Endothelial cell of umbilical vein (primary cell): ENCODE measurements around the gene RGS7. TPM values are rescaled to one million over a fixed set of nuclear protein-coding genes. Genes with fewer than 3 reads are reported as not detected.
"Not testable (repeated sequence)": the region's sequence is repeated elsewhere in the genome, so short reads cannot be mapped to it uniquely, and the experiment has no call there.

Experiments
- BruUV-seq: library from RNA; stranded (reverse); fragments of 400-500 nt; replicated peaks from 2 replicates; lab custom pipeline; 2021; lab: Mats Ljungman, UMichigan
- CTCF ChIA-PET: fragments of 300-600, 350-600 bp; sonication (Branson Sonifier 250); formaldehyde crosslinking; loops from one replicate; lab custom pipeline; 2021; ENCODE audit warnings: antibody characterized with exemption, inconsistent platforms; lab: Charles Lee
- POLR2A ChIA-PET: fragments of 300-600, 350-600 bp; sonication (Branson Sonifier 250); formaldehyde crosslinking; loops from one replicate; lab custom pipeline; 2021; ENCODE audit warnings: antibody characterized with exemption, inconsistent platforms; lab: Charles Lee
- DNase-seq: peaks from one replicate; pipeline ENCODE4 v3.0.0-alpha.2; 2011; ENCODE audit warnings: low read depth, low spot score
- FAIRE-seq: peaks from 2 replicates; lab custom pipeline; 2011; peaks lifted over from hg19 to GRCh38; lab: Jason Lieb, UNC
- H2AFZ ChIP-seq: 2 replicates; pipeline ENCODE4 v1.6.0; 2012; ENCODE audit warnings: low read depth, low read length, control low read depth, inconsistent platforms
- H3K27ac ChIP-seq: 2 replicates; pipeline ENCODE4 v1.5.1; 2011; ENCODE audit warnings: low read depth, mild to moderate bottlenecking, control low read depth, low read length, moderate library complexity; ENCODE audit not compliant: insufficient read depth
- H3K27me3 ChIP-seq, 2 experiments: 2 replicates each; pipeline versions ENCODE4 v1.6.0 to v1.6.1; 2011; ENCODE audit warnings: low read length in 2 of 2, mixed read lengths in 1 of 2; ENCODE audit not compliant: control insufficient read depth in 2 of 2, insufficient read depth in 2 of 2
- H3K36me3 ChIP-seq, 2 experiments: 2 replicates in 1 of 2; 3 replicates in 1 of 2; pipeline ENCODE4 v1.5.1; 2011; ENCODE audit warnings: low read length in 2 of 2, mild to moderate bottlenecking in 1 of 2, moderate library complexity in 1 of 2; ENCODE audit not compliant: control insufficient read depth in 2 of 2, insufficient read depth in 2 of 2; ENCODE audit errors: extremely low read depth in 1 of 2
- H3K4me1 ChIP-seq: 3 replicates; pipeline ENCODE4 v1.5.1; 2011; ENCODE audit warnings: mild to moderate bottlenecking, low read length; ENCODE audit not compliant: control insufficient read depth, insufficient read depth; ENCODE audit errors: extremely low read depth
- H3K4me2 ChIP-seq: 2 replicates; pipeline ENCODE4 v1.6.1; 2011; ENCODE audit warnings: low read length, control low read depth, mixed read lengths; ENCODE audit not compliant: insufficient read depth
- H3K4me3 ChIP-seq, 3 experiments: fragments of 200-600 bp in 1 of 3; sonication (generic), shearing (Covaris generic) in 1 of 3; replicated peaks in 1 of 3; 2 replicates each; pipeline ENCODE4 v1.5.1; 2011 to 2016; ENCODE audit warnings: control low read depth in 3 of 3, low read length in 3 of 3, mild to moderate bottlenecking in 2 of 3, inconsistent platforms in 1 of 3, low read depth in 1 of 3, moderate library complexity in 1 of 3; ENCODE audit not compliant: insufficient read depth in 1 of 3
- H3K79me2 ChIP-seq: 2 replicates; pipeline ENCODE4 v1.6.0; 2012; ENCODE audit warnings: low read length, inconsistent platforms; ENCODE audit not compliant: control insufficient read depth, insufficient read depth
- H3K9ac ChIP-seq: replicated peaks from 2 replicates; pipeline ENCODE3; 2011; ENCODE audit warnings: low read length, control low read depth; ENCODE audit not compliant: insufficient read depth; ENCODE audit errors: extremely low read depth
- H3K9me1 ChIP-seq: replicated peaks from 3 replicates; pipeline ENCODE4 v1.6.0; 2011; ENCODE audit warnings: mild to moderate bottlenecking, low read length; ENCODE audit not compliant: control insufficient read depth, insufficient read depth; ENCODE audit errors: extremely low read depth
- H3K9me3 ChIP-seq: replicated peaks from 2 replicates; pipeline ENCODE4 v1.5.1; 2012; ENCODE audit warnings: low read length, inconsistent platforms; ENCODE audit not compliant: control insufficient read depth, insufficient read depth
- H4K20me1 ChIP-seq: replicated peaks from 2 replicates; pipeline ENCODE3; 2011; ENCODE audit warnings: mild to moderate bottlenecking, low read length; ENCODE audit not compliant: control insufficient read depth, insufficient read depth; ENCODE audit errors: extremely low read depth
- EZH2 ChIP-seq: IDR thresholded peaks from 2 replicates; pipeline ENCODE4 v1.6.1; 2012; ENCODE audit warnings: borderline replicate concordance, low read depth, mild to moderate bottlenecking, moderate library complexity, low read length, inconsistent platforms; ENCODE audit not compliant: severe bottlenecking
- FOS ChIP-seq: IDR thresholded peaks from 2 replicates; pipeline ENCODE4 v1.6.1; 2011; ENCODE audit warnings: mild to moderate bottlenecking, low read length, moderate library complexity, borderline replicate concordance; ENCODE audit not compliant: insufficient read depth
- GATA2 ChIP-seq: IDR thresholded peaks from 2 replicates; pipeline ENCODE4 v1.7.0; 2011; ENCODE audit warnings: low read depth, mild to moderate bottlenecking, moderate library complexity, mixed read lengths, low read length; ENCODE audit not compliant: insufficient read length, insufficient read depth
- JUN ChIP-seq: IDR thresholded peaks from 2 replicates; pipeline ENCODE4 v1.6.1; 2011; ENCODE audit warnings: borderline replicate concordance, low read depth; ENCODE audit not compliant: insufficient read length, insufficient read depth
- MAX ChIP-seq: IDR thresholded peaks from 2 replicates; pipeline ENCODE4 v1.6.1; 2011; ENCODE audit not compliant: insufficient read depth, insufficient read length
- MYC ChIP-seq: IDR thresholded peaks from one replicate; pipeline ENCODE4 v1.6.1; 2011; ENCODE audit warnings: mild to moderate bottlenecking, low read depth, low read length
- POLR2A ChIP-seq: IDR thresholded peaks from 2 replicates; pipeline ENCODE4 v1.6.1; 2012; ENCODE audit warnings: low read depth, mild to moderate bottlenecking, control low read depth, low read length
- POLR2AphosphoS5 ChIP-seq: IDR thresholded peaks from 2 replicates; pipeline ENCODE4 v1.6.1; 2012; ENCODE audit warnings: low read depth, mild to moderate bottlenecking, control low read depth, low read length, moderate library complexity; ENCODE audit not compliant: insufficient read depth
- dilution Hi-C: fragments of 300-500 bp; cut with MboI; formaldehyde crosslinking; loops from one replicate; pipeline ENCODE4 v1.15.0; 2019; ENCODE audit warnings: low sequenced_read_pairs; ENCODE audit not compliant: extremely low pct_ligation_motif_present
- intact Hi-C: fragments of 100-400 bp; cut with micrococcal nuclease; formaldehyde crosslinking; loops from one replicate; pipeline ENCODE4 v1.10.0; 2022
- polyA plus RNA-seq, 4 experiments: library from polyadenylated mRNA; depleted of rRNA in 3 of 4; stranded (reverse) in 3 of 4; unstranded in 1 of 4; fragments of >200 nt; gene quantifications; 2 replicates each; pipeline versions ENCODE4 v1.2.1 to v1.2.3, GENCODE V29; 2011 to 2012; ENCODE audit warnings: missing spikeins in 1 of 4
- total RNA-seq: library from RNA; stranded (reverse); gene quantifications from 2 replicates; pipeline ENCODE4 v1.2.3, GENCODE V29; 2021
- TF ChIP-seq, protein P1 (sequence below), 2 donors: IDR thresholded peaks; 1 replicate in 1 of 2; 2 replicates in 1 of 2; pipeline ENCODE4 v1.5.1; 2011; ENCODE audit warnings: low read length in 2 of 2, mild to moderate bottlenecking in 2 of 2, moderate library complexity in 2 of 2, control low read depth in 1 of 2, inconsistent platforms in 1 of 2, low read depth in 1 of 2; ENCODE audit not compliant: insufficient read depth in 1 of 2; ENCODE audit errors: extremely low read depth in 1 of 2

RGS7 gene
- total and polyA plus RNA-seq, 2 donors (not counting 3 experiments of a cell fraction or from before 2014, with no cell fraction given), result 0.43 to 0.44 TPM

DNA sequence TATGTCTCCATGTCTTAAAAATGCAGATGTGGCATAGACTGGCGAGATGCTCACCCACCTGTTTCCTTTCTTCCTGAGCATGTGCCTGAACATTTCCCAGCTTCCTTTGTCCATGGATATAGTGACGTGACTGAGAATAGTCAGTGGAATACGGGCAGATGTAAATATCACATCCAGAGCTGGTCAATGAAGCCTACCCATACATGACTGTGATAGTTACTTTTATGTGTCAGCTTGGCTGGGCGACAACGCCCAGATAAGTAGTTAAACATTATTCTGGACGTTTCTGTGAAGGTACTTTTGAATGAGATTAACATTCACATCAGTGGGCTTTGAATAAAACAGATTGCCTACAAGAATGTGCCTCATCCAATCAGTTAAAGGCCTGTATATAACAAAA, 135.7 kb downstream of the RGS7 start:
- no TSS peak for BruUV-seq
- H3K79me2 ChIP-seq, result no peaks in the 10 kb centered on the region
- no peak overlapping the region for H2AFZ ChIP-seq
- H3K4me1 ChIP-seq, result no peaks in the 10 kb centered on the region
- H4K20me1 ChIP-seq, result no peaks in the 10 kb centered on the region
- no peaks in the 10 kb centered on the region for H3K36me3 ChIP-seq
- H3K9ac ChIP-seq, result no peak overlapping the region
- H3K4me2 ChIP-seq, result no peak overlapping the region
- intact Hi-C loops, result no loop called here
- TF ChIP-seq FOS (no peak), EZH2 (no peak), JUN (no peak), GATA2 (no peak), MYC (no peak), POLR2A (no peak), MAX (no peak), POLR2AphosphoS5 (no peak)
- TF ChIP-seq, protein P1, sequence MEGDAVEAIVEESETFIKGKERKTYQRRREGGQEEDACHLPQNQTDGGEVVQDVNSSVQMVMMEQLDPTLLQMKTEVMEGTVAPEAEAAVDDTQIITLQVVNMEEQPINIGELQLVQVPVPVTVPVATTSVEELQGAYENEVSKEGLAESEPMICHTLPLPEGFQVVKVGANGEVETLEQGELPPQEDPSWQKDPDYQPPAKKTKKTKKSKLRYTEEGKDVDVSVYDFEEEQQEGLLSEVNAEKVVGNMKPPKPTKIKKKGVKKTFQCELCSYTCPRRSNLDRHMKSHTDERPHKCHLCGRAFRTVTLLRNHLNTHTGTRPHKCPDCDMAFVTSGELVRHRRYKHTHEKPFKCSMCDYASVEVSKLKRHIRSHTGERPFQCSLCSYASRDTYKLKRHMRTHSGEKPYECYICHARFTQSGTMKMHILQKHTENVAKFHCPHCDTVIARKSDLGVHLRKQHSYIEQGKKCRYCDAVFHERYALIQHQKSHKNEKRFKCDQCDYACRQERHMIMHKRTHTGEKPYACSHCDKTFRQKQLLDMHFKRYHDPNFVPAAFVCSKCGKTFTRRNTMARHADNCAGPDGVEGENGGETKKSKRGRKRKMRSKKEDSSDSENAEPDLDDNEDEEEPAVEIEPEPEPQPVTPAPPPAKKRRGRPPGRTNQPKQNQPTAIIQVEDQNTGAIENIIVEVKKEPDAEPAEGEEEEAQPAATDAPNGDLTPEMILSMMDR (IDR thresholded peaks at IDR 0.05; ENCODE audit: extremely low read depth in 1 of 2, insufficient read depth in 1 of 2, low read depth in 1 of 2, low read length in 2 of 2), result no peak
- H3K27me3 ChIP-seq, result no peaks in the 10 kb centered on the region
- no peaks in the 10 kb centered on the region for H3K9me1 ChIP-seq
- H3K9me3 ChIP-seq, result no peaks in the 10 kb centered on the region
- no peak for FAIRE-seq
- POLR2A ChIA-PET, result no interaction called here
- DNase-seq, result no peak
- H3K4me3 ChIP-seq, result no peak overlapping the region
- dilution Hi-C loops, result no loop called here
- H3K27ac ChIP-seq, result no peak overlapping the region
- CTCF ChIA-PET, result no interaction called here

GRCh38 chr1:241220913-241221312, 136.1 kb downstream of the RGS7 start:
- H3K9ac ChIP-seq, H3K4me3 ChIP-seq, POLR2A ChIA-PET, BruUV-seq, H3K27me3 ChIP-seq, H3K4me1 ChIP-seq, H4K20me1 ChIP-seq, CTCF ChIA-PET, FAIRE-seq, H3K36me3 ChIP-seq, H3K9me1 ChIP-seq, DNase-seq, dilution Hi-C loops, H3K9me3 ChIP-seq, H3K27ac ChIP-seq, H3K79me2 ChIP-seq, H2AFZ ChIP-seq, intact Hi-C loops, H3K4me2 ChIP-seq: not testable (repeated sequence)
